HepG2 (cell line): ENCODE measurements around the gene SIVA1. TPM values are rescaled to one million over a fixed set of nuclear protein-coding genes. Genes with fewer than 3 reads are reported as not detected.

ENCODE experiments used
- ATF2 ChIP-seq: sonication (generic); formaldehyde crosslinking; IDR thresholded peaks from 2 replicates; pipeline ENCODE4 v1.4.0; 2020; ENCODE audit warnings: missing genetic modification reagents
- DR1 ChIP-seq: sonication (generic); formaldehyde crosslinking; IDR thresholded peaks from 2 replicates; pipeline ENCODE4 v1.8.0; 2021; ENCODE audit warnings: mild to moderate bottlenecking, missing genetic modification reagents, inconsistent platforms
- MED8 ChIP-seq: sonication (generic); formaldehyde crosslinking; IDR thresholded peaks from 2 replicates; pipeline ENCODE4 v1.8.1; 2023; ENCODE audit warnings: mild to moderate bottlenecking, missing genetic modification reagents; ENCODE audit not compliant: insufficient replicate concordance
- MLXIP ChIP-seq: sonication (generic); formaldehyde crosslinking; IDR thresholded peaks from 2 replicates; pipeline ENCODE4 v1.9.0; 2021; ENCODE audit warnings: missing genetic modification reagents, borderline replicate concordance
- RAD51 ChIP-seq: fragments of 450-650 bp; IDR thresholded peaks from 2 replicates; pipeline ENCODE4 v1.6.1; 2016; ENCODE audit warnings: borderline replicate concordance
- RXRB ChIP-seq: IDR thresholded peaks from 2 replicates; pipeline ENCODE4 v1.6.1; 2016; ENCODE audit warnings: borderline replicate concordance, missing genetic modification reagents, missing compliant biosample characterization
- SIX4 ChIP-seq: sonication (generic); formaldehyde crosslinking; IDR thresholded peaks from 2 replicates; pipeline ENCODE4 v1.4.0; 2020; ENCODE audit warnings: missing genetic modification reagents
- SNRNP70 ChIP-seq: fragments of 200-400 bp; formaldehyde crosslinking; IDR thresholded peaks from 2 replicates; pipeline ENCODE4 v1.6.1; 2017; ENCODE audit warnings: mild to moderate bottlenecking, low read depth, low read length, moderate library complexity
- SOX13 ChIP-seq, 3 experiments: fragments of 450-650 bp in 1 of 3; sonication (generic) in 1 of 3; formaldehyde crosslinking in 1 of 3; IDR thresholded peaks in 2 of 3; conservative IDR thresholded peaks in 1 of 3; 2 replicates each; pipeline versions ENCODE4 v1.5.0 to v1.6.1; 2016 to 2020; ENCODE audit warnings: antibody characterized with exemption in 1 of 3, mild to moderate bottlenecking in 1 of 3, missing compliant biosample characterization in 1 of 3, missing genetic modification reagents in 1 of 3, moderate library complexity in 1 of 3
- SRY ChIP-seq: sonication (generic); formaldehyde crosslinking; IDR thresholded peaks from 2 replicates; pipeline ENCODE4 v1.8.0; 2022; ENCODE audit warnings: mild to moderate bottlenecking, missing genetic modification reagents
- TAF15 ChIP-seq: fragments of 200-400 bp; formaldehyde crosslinking; IDR thresholded peaks from one replicate; pipeline ENCODE4 v1.6.1; 2018; ENCODE audit warnings: mild to moderate bottlenecking, low read depth, low read length; ENCODE audit not compliant: poor library complexity, severe bottlenecking
- ZFP37 ChIP-seq: sonication (generic); formaldehyde crosslinking; IDR thresholded peaks from 2 replicates; pipeline ENCODE4 v1.4.0; 2020; ENCODE audit warnings: missing genetic modification reagents, borderline replicate concordance
- ZNF296 ChIP-seq: sonication (generic); formaldehyde crosslinking; conservative IDR thresholded peaks from 2 replicates; pipeline ENCODE4 v1.5.0; 2020; ENCODE audit warnings: mild to moderate bottlenecking, missing genetic modification reagents
- ZNF382 ChIP-seq: sonication (generic); formaldehyde crosslinking; IDR thresholded peaks from 2 replicates; pipeline ENCODE4 v1.5.0; 2020; ENCODE audit warnings: missing genetic modification reagents, mild to moderate bottlenecking, borderline replicate concordance
- ZNF451 ChIP-seq: sonication (generic); formaldehyde crosslinking; IDR thresholded peaks from 2 replicates; pipeline ENCODE4 v1.5.0; 2020; ENCODE audit warnings: mild to moderate bottlenecking, missing genetic modification reagents
- ZNF580 ChIP-seq: IDR thresholded peaks from 2 replicates; pipeline ENCODE4 v1.6.1; 2016; ENCODE audit warnings: low read depth, borderline replicate concordance
- ZNF616 ChIP-seq: sonication (generic); formaldehyde crosslinking; IDR thresholded peaks from 2 replicates; pipeline ENCODE4 v1.5.0; 2020; ENCODE audit warnings: low read depth, mild to moderate bottlenecking, missing genetic modification reagents
- ZNF710 ChIP-seq: sonication (generic); formaldehyde crosslinking; IDR thresholded peaks from 2 replicates; pipeline ENCODE4 v1.5.0; 2020; ENCODE audit warnings: mild to moderate bottlenecking, missing genetic modification reagents, borderline replicate concordance
- polyA plus RNA-seq, 8 experiments: library from polyadenylated mRNA; depleted of rRNA in 3 of 8; stranded (reverse) in 7 of 8; unstranded in 1 of 8; fragments of >200 nt; fragmentation: Illumina TruSeq in 4 of 8; extraction: Trizol in 4 of 8; gene quantifications; 2 replicates each; pipeline versions ENCODE4 v1.2.1 to v1.2.3, GENCODE V29; 2011 to 2016; ENCODE audit warnings: low read depth in 4 of 8, missing spikeins in 1 of 8, mixed read lengths in 1 of 8; ENCODE audit not compliant: insufficient read depth in 1 of 8
- total RNA-seq, 5 experiments: library from RNA; depleted of rRNA; stranded (reverse); fragments of >200 nt; fragmentation: Illumina TruSeq; extraction: Trizol; gene quantifications; 2 replicates each; pipeline ENCODE4 v1.2.3, GENCODE V29; 2016; ENCODE audit warnings: low read depth in 1 of 5

Gene SIVA1
- total and polyA plus RNA-seq, 2 of the 13 experiments (the other 11 are each of a cell fraction or from before 2014, with no cell fraction given), result 123 to 186 TPM

DNA sequence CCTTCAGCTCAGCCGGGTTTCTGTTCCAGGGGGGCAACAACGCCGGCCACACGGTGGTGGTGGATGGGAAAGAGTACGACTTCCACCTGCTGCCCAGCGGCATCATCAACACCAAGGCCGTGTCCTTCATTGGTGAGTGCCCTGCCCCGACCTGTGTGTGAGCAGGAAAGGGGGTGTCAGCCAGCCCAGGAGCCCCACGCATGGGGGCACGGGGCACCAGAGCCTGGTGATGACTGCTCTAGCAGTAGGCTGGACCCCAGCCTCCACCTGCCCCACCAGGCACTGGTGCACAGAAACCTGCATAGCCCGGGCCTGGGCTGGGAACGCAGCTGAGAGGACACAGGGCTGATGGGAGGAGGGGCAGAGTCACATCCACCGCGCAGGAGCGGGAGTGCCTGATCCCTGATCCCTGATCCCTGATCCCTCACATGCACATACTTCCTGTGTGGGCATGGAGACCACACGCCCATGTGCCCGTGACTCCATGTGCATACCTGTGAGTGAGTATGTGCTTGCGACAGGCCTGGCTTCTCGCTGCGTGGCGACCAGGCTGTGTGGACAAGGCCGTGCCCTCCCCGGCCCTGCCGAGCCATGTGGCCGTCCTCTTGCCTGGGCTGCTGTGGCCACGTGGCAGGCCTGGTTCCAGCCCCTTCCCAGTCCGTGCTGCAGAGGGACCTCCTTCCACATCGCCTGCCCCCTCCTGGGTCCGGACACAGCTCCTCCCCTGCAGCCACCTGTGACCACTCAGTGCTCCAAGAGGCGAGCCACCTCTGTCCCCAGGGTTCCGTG lies 17.8 kb upstream of the SIVA1 start (continued):
- TF ChIP-seq MLXIP (CRISPR knock-in tag), result no peak
- peak; percentile 76 for TF ChIP-seq ZNF451 (CRISPR knock-in tag)
- TF ChIP-seq DR1, result peak; percentile 30; the same call in 1 of the 2 replicates
- TF ChIP-seq ZNF382 (CRISPR knock-in tag), result no peak
- no peak for TF ChIP-seq TAF15
- TF ChIP-seq SRY (CRISPR knock-in tag), result peak; percentile 63; the same call in 1 of the 2 replicates
- TF ChIP-seq RAD51, result no peak; the same call in 1 of the 2 replicates
- peak; percentile 81; the same call in 1 of the 2 replicates for TF ChIP-seq ZNF580 (CRISPR knock-in tag)
- TF ChIP-seq SOX13 (IDR thresholded peaks at IDR 0.05), result no peak
- peak in 1 of 2 experiments; percentile 48; a peak in 1 of 4 replicates for TF ChIP-seq SOX13 (CRISPR knock-in tag; conservative IDR thresholded peaks at IDR 0.05 in 1 of 2, IDR thresholded peaks at IDR 0.05 in 1 of 2)
- no peak for TF ChIP-seq SIX4 (CRISPR knock-in tag)
- no peak; the same call in none of the 2 replicates for TF ChIP-seq ZNF616 (CRISPR knock-in tag)
- peak; percentile 62; the same call in 1 of the 2 replicates for TF ChIP-seq RXRB (CRISPR knock-in tag)
- TF ChIP-seq ZNF710 (CRISPR knock-in tag), result 0 out of 2 replicates have a peak, but pooled peaks have one; percentile 48
- TF ChIP-seq ATF2, result 0 out of 2 replicates have a peak, but pooled peaks have one; percentile 23
- no peak for TF ChIP-seq SNRNP70
- TF ChIP-seq ZFP37 (CRISPR knock-in tag), result peak; percentile 90; the same call in 1 of the 2 replicates
- no peak for TF ChIP-seq MED8
- TF ChIP-seq ZNF296 (CRISPR knock-in tag), result no peak; the same call in 1 of the 2 replicates
